Prostate gland (tissue), 2 donors: ENCODE data around the gene SHLD2. TPM values are rescaled to one million over a fixed set of nuclear protein-coding genes. Genes with fewer than 3 reads are reported as not detected.
"Not testable (repeated sequence)": the region's sequence is repeated elsewhere in the genome, so short reads cannot be mapped to it uniquely, and the experiment has no call there.

Experiments used
- DNase-seq: peaks from one replicate; pipeline ENCODE4 v3.0.0-alpha.2; 2019; ENCODE audit warnings: low spot score
- H3K27ac ChIP-seq, 2 donors: fragments of 200-600 bp; sonication (generic); 2 replicates each; pipeline ENCODE4 v1.5.1; 2017 to 2019
- H3K27me3 ChIP-seq: fragments of 200-600 bp; sonication (generic); replicated peaks from 2 replicates; pipeline ENCODE4 v1.5.1; 2019; ENCODE audit not compliant: insufficient read depth
- H3K36me3 ChIP-seq, 2 donors: fragments of 200-600 bp; sonication (generic); 1 replicate in 1 of 2; 2 replicates in 1 of 2; pipeline versions ENCODE4 v1.5.1 to v1.8.1; 2017 to 2019
- H3K4me1 ChIP-seq: fragments of 200-600 bp; sonication (generic); replicated peaks from 2 replicates; pipeline ENCODE4 v1.5.1; 2019
- H3K4me3 ChIP-seq, 2 donors: fragments of 200-600 bp; sonication (generic); 2 replicates each; pipeline ENCODE4 v1.5.1; 2017 to 2019
- H3K9me3 ChIP-seq: fragments of 200-600 bp; sonication (generic); 2 replicates; pipeline ENCODE4 v1.5.1; 2017
- WGBS: methylation state at CpG from one replicate; pipeline ENCODE4 v1.1.5; 2018; 5-methylcytosine and 5-hydroxymethylcytosine counted together
- intact Hi-C: fragments of 100-400 bp; cut with DNase I; formaldehyde crosslinking; loops from one replicate; pipeline ENCODE4 v1.14.2; 2022
- total RNA-seq, 2 donors: library from RNA; depleted of rRNA; stranded (reverse); fragments of >200 nt; gene quantifications; one replicate each; pipeline ENCODE4 v1.1.0, GENCODE V29; 2016

The SHLD2 gene
- total RNA-seq, 2 donors from 2014 or later: 25.2 to 43.5 TPM

- H3K4me3 ChIP-seq, H3K4me1 ChIP-seq, H3K27me3 ChIP-seq, DNase-seq, H3K9me3 ChIP-seq, H3K27ac ChIP-seq, H3K36me3 ChIP-seq, intact Hi-C loops: not testable (repeated sequence)
- 95% methylated on average over 1 of the region's 2 CpGs for WGBS
Observed at GRCh38 chr10:87163414-87163813, 68.4 kb downstream of the SHLD2 start.

GRCh38 chr10:87169857-87170256 lies 74.9 kb downstream of the SHLD2 start:
- 62% methylated on average over 4 of the region's 4 CpGs for WGBS
- not testable (repeated sequence) for H3K27me3 ChIP-seq, H3K4me1 ChIP-seq

GRCh38 chr10:87170705-87171104 lies 75.7 kb downstream of the SHLD2 start:
- DNase-seq, H3K4me1 ChIP-seq, H3K27me3 ChIP-seq, H3K9me3 ChIP-seq, H3K4me3 ChIP-seq, intact Hi-C loops, H3K36me3 ChIP-seq, H3K27ac ChIP-seq: not testable (repeated sequence)
- WGBS: 9% methylated on average over 1 of the region's 4 CpGs

More at GRCh38 chr10:87169857-87170256, 74.9 kb downstream of the SHLD2 start:
- intact Hi-C loops, DNase-seq, H3K36me3 ChIP-seq, H3K9me3 ChIP-seq, H3K27ac ChIP-seq, H3K4me3 ChIP-seq: not testable (repeated sequence)

GRCh38 chr10:87171670-87172069 lies 76.7 kb downstream of the SHLD2 start:
- DNase-seq, H3K36me3 ChIP-seq, H3K27me3 ChIP-seq, H3K9me3 ChIP-seq, H3K4me3 ChIP-seq, intact Hi-C loops, H3K27ac ChIP-seq, H3K4me1 ChIP-seq: not testable (repeated sequence)
- 50% methylated on average over 1 of the region's 1 CpG for WGBS

GRCh38 chr10:87172178-87172577 lies 77.2 kb downstream of the SHLD2 start:
- H3K4me3 ChIP-seq, intact Hi-C loops: not testable (repeated sequence)

GRCh38 chr10:87177587-87177986 lies 82.6 kb downstream of the SHLD2 start:
- WGBS: 100% methylated on average over 3 of the region's 3 CpGs

More at GRCh38 chr10:87172178-87172577, 77.2 kb downstream of the SHLD2 start:
- H3K9me3 ChIP-seq, H3K4me1 ChIP-seq, H3K27ac ChIP-seq, DNase-seq, H3K27me3 ChIP-seq, H3K36me3 ChIP-seq: not testable (repeated sequence)

GRCh38 chr10:87184421-87184820 lies 89.4 kb downstream of the SHLD2 start:
- H3K27ac ChIP-seq, H3K36me3 ChIP-seq, H3K9me3 ChIP-seq, H3K4me3 ChIP-seq, intact Hi-C loops, DNase-seq, H3K27me3 ChIP-seq, H3K4me1 ChIP-seq: not testable (repeated sequence)
- WGBS: 90% methylated on average over 6 of the region's 6 CpGs

More at GRCh38 chr10:87177587-87177986, 82.6 kb downstream of the SHLD2 start:
- H3K27me3 ChIP-seq, H3K36me3 ChIP-seq, H3K9me3 ChIP-seq, H3K4me3 ChIP-seq, intact Hi-C loops, DNase-seq, H3K27ac ChIP-seq, H3K4me1 ChIP-seq: not testable (repeated sequence)

- H3K36me3 ChIP-seq, intact Hi-C loops, H3K4me1 ChIP-seq, H3K9me3 ChIP-seq, H3K4me3 ChIP-seq, H3K27me3 ChIP-seq, DNase-seq, H3K27ac ChIP-seq: not testable (repeated sequence)
- WGBS: 94% methylated on average over 4 of the region's 4 CpGs
Observed at GRCh38 chr10:87186016-87186415, 91.0 kb downstream of the SHLD2 start.

GRCh38 chr10:87187573-87187972 lies 92.6 kb downstream of the SHLD2 start:
- H3K36me3 ChIP-seq, H3K27ac ChIP-seq, DNase-seq, intact Hi-C loops, H3K27me3 ChIP-seq, H3K9me3 ChIP-seq, H3K4me3 ChIP-seq, H3K4me1 ChIP-seq: not testable (repeated sequence)
- WGBS: 79% methylated on average over 3 of the region's 3 CpGs

GRCh38 chr10:87191841-87192240 lies 96.8 kb downstream of the SHLD2 start:
- H3K4me1 ChIP-seq, H3K27ac ChIP-seq, H3K9me3 ChIP-seq, H3K4me3 ChIP-seq, intact Hi-C loops, H3K36me3 ChIP-seq, H3K27me3 ChIP-seq, DNase-seq: not testable (repeated sequence)
- WGBS: 91% methylated on average over 3 of the region's 3 CpGs
